DOHH2 (cell line): ENCODE data around the gene FBLN2.

Experiments used
- H3F3A ChIP-seq: fragments of 200-600 bp; sonication (generic), shearing (Covaris generic); 2 replicates; pipeline ENCODE4 v1.6.0; 2016; ENCODE audit warnings: antibody characterized with exemption, mild to moderate bottlenecking; ENCODE audit not compliant: control insufficient read depth, insufficient read depth
- H3K27ac ChIP-seq: fragments of 200-600 bp; sonication (generic); 2 replicates; pipeline ENCODE4 v1.5.1; 2014; ENCODE audit warnings: low read depth, mild to moderate bottlenecking, low read length, moderate library complexity
- H3K27me3 ChIP-seq: fragments of 200-600 bp; sonication (generic); 2 replicates; pipeline ENCODE4 v1.6.1; 2014; ENCODE audit warnings: mild to moderate bottlenecking, low read length, mixed read lengths; ENCODE audit not compliant: control insufficient read depth
- H3K36me3 ChIP-seq: fragments of 200-600 bp; sonication (generic); 2 replicates; pipeline ENCODE4 v1.6.1; 2014; ENCODE audit warnings: mild to moderate bottlenecking, low read length, moderate library complexity, mixed read lengths; ENCODE audit not compliant: control insufficient read depth
- H3K4me1 ChIP-seq: fragments of 200-600 bp; sonication (generic); 2 replicates; pipeline ENCODE4 v1.6.1; 2014; ENCODE audit warnings: mild to moderate bottlenecking, low read length, mixed read lengths; ENCODE audit not compliant: control insufficient read depth
- H3K4me2 ChIP-seq: fragments of 200-600 bp; sonication (generic); 2 replicates; pipeline ENCODE4 v1.6.0; 2014; ENCODE audit warnings: mild to moderate bottlenecking, low read length, moderate library complexity
- H3K4me3 ChIP-seq: fragments of 200-600 bp; sonication (generic); 2 replicates; pipeline ENCODE4 v1.5.1; 2014; ENCODE audit warnings: mild to moderate bottlenecking, low read length, mixed read lengths
- H3K79me2 ChIP-seq: fragments of 200-600 bp; sonication (generic); 2 replicates; pipeline ENCODE4 v1.6.1; 2014; ENCODE audit warnings: mild to moderate bottlenecking, low read length, mixed read lengths; ENCODE audit not compliant: control insufficient read depth
- H3K9me2 ChIP-seq: fragments of 200-600 bp; sonication (generic); replicated peaks from 2 replicates; pipeline ENCODE4 v1.6.1; 2014; ENCODE audit warnings: mild to moderate bottlenecking, low read length, mixed read lengths; ENCODE audit not compliant: control insufficient read depth
- H3K9me3 ChIP-seq: fragments of 200-600 bp; sonication (generic); 2 replicates; pipeline ENCODE4 v1.6.1; 2014; ENCODE audit warnings: antibody characterized with exemption, low read length, mixed read lengths; ENCODE audit not compliant: control insufficient read depth, insufficient read depth
- H4K20me1 ChIP-seq: fragments of 200-600 bp; sonication (generic); 2 replicates; pipeline ENCODE4 v1.6.0; 2014; ENCODE audit warnings: low read depth, mild to moderate bottlenecking, antibody characterized with exemption, low read length, moderate library complexity; ENCODE audit not compliant: control insufficient read depth, insufficient read depth
- EZH2phosphoT487 ChIP-seq: fragments of 200-600 bp; sonication (generic); IDR thresholded peaks from 2 replicates; pipeline ENCODE4 v1.6.1; 2017; ENCODE audit warnings: borderline replicate concordance, mild to moderate bottlenecking, antibody characterized with exemption, low read length, moderate library complexity, mixed read lengths
- TF ChIP-seq, protein P1 (sequence below): fragments of 200-600 bp; sonication (generic); IDR thresholded peaks from one replicate; pipeline ENCODE4 v1.5.1; 2014; ENCODE audit warnings: antibody characterized with exemption, mild to moderate bottlenecking, low read depth, low read length; ENCODE audit not compliant: poor library complexity, severe bottlenecking

Gene FBLN2

DNA sequence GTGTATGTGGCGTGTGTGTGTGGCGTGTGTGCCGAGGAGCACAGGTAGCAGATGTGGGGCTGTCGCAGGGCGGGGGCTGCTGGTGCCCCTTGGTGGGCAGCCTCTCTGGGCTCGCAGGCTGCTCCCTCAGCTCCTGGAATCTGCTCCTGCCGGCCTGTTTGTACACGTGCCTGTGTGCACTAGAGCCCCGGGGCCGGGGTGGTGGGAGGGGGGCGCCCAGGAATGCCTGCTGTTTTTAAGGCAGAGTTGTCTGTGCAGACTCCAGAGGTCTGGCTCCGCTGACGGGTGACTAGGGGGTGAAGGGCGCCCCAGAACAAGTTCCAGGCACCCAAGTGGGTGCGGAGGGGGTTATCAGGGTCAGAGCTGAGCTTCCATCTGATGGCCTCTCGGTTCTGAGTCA is 112.2 kb downstream of the FBLN2 start:
- Histone ChIP-seq H3K4me2 (no peak overlapping the region), H3K4me1 (no peaks in the 10 kb centered on the region), H4K20me1 (no peaks in the 10 kb centered on the region), H3K4me3 (no peak overlapping the region), H3F3A (no peaks in the 10 kb centered on the region), H3K79me2 (no peaks in the 10 kb centered on the region), H3K36me3 (no peaks in the 10 kb centered on the region), H3K9me3 (no peaks in the 10 kb centered on the region), H3K9me2 (no peaks in the 10 kb centered on the region), H3K27ac (no peak overlapping the region), H3K27me3 (no peaks in the 10 kb centered on the region)
- no peak for TF ChIP-seq EZH2phosphoT487
- TF ChIP-seq, protein P1, sequence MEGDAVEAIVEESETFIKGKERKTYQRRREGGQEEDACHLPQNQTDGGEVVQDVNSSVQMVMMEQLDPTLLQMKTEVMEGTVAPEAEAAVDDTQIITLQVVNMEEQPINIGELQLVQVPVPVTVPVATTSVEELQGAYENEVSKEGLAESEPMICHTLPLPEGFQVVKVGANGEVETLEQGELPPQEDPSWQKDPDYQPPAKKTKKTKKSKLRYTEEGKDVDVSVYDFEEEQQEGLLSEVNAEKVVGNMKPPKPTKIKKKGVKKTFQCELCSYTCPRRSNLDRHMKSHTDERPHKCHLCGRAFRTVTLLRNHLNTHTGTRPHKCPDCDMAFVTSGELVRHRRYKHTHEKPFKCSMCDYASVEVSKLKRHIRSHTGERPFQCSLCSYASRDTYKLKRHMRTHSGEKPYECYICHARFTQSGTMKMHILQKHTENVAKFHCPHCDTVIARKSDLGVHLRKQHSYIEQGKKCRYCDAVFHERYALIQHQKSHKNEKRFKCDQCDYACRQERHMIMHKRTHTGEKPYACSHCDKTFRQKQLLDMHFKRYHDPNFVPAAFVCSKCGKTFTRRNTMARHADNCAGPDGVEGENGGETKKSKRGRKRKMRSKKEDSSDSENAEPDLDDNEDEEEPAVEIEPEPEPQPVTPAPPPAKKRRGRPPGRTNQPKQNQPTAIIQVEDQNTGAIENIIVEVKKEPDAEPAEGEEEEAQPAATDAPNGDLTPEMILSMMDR = no peak

DNA sequence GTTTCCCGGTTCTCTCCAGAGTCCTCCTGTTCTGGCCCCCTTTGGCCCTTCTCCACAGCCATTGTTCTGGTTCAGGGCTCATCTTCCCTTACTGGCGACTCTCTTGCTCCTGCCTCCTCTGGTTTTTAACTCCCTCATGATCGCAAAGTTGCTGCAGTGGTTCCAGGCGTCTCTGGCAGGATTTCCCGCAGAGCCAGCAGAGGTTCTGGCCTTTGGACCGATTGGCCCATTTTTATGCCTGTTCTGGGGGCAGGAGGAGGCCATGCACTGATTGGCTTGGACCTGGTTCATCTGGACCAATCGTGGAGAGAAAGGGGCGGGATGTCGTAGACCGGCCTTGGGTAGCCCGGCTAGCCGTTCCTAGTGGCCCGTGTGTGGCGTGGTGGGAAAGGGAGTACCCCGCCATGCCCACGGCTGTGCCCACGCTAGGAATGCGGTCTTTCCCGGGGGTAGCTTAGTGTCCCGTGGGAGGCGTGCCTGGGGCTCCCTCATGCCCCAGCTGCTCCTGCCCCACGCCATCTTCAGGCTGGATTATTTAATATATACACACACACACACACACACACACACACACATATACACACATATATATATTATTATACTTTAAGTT is 113.4 kb downstream of the FBLN2 start:
- Histone ChIP-seq H3K4me1 (no peaks in the 10 kb centered on the region), H3K27ac (no peak overlapping the region), H3F3A (no peaks in the 10 kb centered on the region), H4K20me1 (no peaks in the 10 kb centered on the region), H3K9me2 (no peaks in the 10 kb centered on the region), H3K9me3 (no peaks in the 10 kb centered on the region), H3K27me3 (no peaks in the 10 kb centered on the region), H3K4me2 (no peak overlapping the region), H3K36me3 (no peaks in the 10 kb centered on the region), H3K79me2 (no peaks in the 10 kb centered on the region), H3K4me3 (no peak overlapping the region)
- TF ChIP-seq EZH2phosphoT487 = no peak
- TF ChIP-seq, protein P1 = no peak

DNA sequence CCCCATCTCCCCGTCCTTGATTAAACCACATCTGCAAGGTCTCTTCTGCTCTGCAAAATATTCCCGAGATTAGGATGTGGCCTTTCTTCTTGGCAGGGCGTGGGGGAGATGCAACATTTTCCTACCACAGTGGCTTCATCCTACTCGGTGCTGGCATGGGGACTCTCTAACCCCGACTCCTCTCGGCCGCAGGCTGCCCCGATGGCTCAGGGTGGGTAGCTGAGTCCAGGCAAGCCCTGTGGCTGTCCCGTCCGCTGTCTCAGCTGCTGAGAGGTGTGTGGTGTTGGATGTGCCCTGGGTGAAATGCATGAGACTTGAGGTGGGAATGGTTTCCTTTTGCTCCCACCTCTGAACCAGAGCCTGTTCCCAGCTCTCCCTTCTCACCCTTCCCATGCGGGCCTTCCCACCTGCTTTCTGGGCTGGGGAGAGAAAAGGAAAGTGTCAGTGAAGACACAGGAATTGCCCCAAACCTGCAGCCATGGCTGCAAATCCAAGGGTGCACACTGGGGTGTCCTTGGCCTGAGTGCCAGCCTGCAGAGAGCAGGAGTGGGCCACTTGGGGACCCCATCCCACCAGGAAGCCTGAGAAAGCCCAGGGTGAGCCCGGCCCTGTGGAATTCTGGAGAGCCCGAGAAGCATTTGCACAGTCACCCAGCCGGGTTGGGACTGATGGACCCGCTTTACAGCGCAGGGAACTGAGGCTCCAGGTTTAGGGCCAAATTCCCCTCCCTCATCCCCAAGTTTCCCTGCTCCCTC is 115.0 kb downstream of the FBLN2 start:
- Histone ChIP-seq H3K4me2 (no peak overlapping the region), H4K20me1 (no peaks in the 10 kb centered on the region), H3K79me2 (no peaks in the 10 kb centered on the region), H3K9me3 (no peaks in the 10 kb centered on the region), H3K36me3 (no peaks in the 10 kb centered on the region), H3K27me3 (no peaks in the 10 kb centered on the region), H3K4me1 (no peaks in the 10 kb centered on the region), H3K4me3 (no peak overlapping the region), H3K27ac (no peak overlapping the region), H3F3A (no peaks in the 10 kb centered on the region), H3K9me2 (no peaks in the 10 kb centered on the region)
- TF ChIP-seq EZH2phosphoT487 = no peak
- TF ChIP-seq, protein P1 = no peak
